Cardiac fibroblast (primary cell): Measurements from ENCODE around the gene KRTAP5-4.
A peak's percentile ranks its signal among the peaks of the same experiment; 100 is the strongest.

Experiments
- DNase-seq, 2 donors: peaks; one replicate each; pipeline versions ENCODE4 v3.0.0 to v3.0.0-alpha.2; 2010; ENCODE audit warnings: low read depth in 2 of 2
- H3K4me3 ChIP-seq, 2 donors: replicated peaks in 1 of 2; 1 replicate in 1 of 2; 2 replicates in 1 of 2; pipeline ENCODE4 v1.5.1; 2011; ENCODE audit warnings: low read depth in 2 of 2, low read length in 2 of 2, mild to moderate bottlenecking in 2 of 2, moderate library complexity in 1 of 2
- TF ChIP-seq, protein P1 (sequence below): IDR thresholded peaks from one replicate; pipeline ENCODE4 v1.5.1; 2011; ENCODE audit warnings: low read depth, mild to moderate bottlenecking, low read length, inconsistent platforms

KRTAP5-4 gene

DNA sequence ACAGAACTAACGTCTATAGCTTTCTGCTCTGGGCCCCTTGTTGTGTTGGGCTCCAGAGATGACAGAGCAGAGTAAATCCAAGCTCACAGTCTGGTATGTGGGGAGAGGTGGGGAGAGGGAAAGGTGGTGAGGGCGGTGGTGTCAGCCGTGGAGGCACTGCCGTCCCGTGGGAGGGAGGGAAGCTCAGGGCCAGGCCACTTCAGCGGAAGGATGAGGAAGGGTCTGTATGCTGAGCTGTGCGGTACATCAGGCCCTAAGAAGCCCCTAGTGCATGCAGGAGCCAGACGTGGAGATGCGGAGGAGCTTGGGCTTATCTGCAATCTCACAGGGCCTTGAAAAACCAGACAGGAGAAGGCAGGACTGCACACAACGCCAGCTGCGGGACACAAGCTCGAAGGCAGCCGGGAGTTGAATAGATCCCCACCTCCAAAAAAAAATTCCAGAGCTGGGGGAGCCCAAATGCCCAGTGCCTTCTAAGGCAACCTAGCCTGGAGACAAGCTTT, 9.2 kb upstream of the KRTAP5-4 start:
- DNase-seq: no peak
- H3K4me3 ChIP-seq: no peak overlapping the region
- TF ChIP-seq, protein P1, sequence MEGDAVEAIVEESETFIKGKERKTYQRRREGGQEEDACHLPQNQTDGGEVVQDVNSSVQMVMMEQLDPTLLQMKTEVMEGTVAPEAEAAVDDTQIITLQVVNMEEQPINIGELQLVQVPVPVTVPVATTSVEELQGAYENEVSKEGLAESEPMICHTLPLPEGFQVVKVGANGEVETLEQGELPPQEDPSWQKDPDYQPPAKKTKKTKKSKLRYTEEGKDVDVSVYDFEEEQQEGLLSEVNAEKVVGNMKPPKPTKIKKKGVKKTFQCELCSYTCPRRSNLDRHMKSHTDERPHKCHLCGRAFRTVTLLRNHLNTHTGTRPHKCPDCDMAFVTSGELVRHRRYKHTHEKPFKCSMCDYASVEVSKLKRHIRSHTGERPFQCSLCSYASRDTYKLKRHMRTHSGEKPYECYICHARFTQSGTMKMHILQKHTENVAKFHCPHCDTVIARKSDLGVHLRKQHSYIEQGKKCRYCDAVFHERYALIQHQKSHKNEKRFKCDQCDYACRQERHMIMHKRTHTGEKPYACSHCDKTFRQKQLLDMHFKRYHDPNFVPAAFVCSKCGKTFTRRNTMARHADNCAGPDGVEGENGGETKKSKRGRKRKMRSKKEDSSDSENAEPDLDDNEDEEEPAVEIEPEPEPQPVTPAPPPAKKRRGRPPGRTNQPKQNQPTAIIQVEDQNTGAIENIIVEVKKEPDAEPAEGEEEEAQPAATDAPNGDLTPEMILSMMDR: no peak

DNA sequence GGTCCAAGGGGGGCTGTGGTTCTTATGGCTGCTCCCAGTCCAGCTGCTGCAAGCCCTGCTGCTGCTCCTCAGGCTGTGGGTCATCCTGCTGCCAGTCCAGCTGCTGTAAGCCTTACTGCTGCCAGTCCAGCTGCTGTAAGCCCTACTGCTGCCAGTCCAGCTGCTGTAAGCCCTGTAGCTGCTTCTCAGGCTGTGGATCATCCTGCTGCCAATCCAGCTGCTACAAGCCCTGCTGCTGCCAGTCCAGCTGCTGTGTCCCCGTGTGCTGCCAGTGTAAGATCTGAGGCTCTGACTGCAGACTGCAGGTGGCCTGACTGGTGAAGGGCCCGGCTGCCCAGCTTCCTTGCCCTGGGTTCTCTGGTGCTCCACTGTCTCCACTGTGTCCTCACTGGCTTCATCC, 8.3 kb upstream of the KRTAP5-4 start:
- no peak overlapping the region for H3K4me3 ChIP-seq
- DNase-seq: no peak
- TF ChIP-seq, protein P1: no peak

DNA sequence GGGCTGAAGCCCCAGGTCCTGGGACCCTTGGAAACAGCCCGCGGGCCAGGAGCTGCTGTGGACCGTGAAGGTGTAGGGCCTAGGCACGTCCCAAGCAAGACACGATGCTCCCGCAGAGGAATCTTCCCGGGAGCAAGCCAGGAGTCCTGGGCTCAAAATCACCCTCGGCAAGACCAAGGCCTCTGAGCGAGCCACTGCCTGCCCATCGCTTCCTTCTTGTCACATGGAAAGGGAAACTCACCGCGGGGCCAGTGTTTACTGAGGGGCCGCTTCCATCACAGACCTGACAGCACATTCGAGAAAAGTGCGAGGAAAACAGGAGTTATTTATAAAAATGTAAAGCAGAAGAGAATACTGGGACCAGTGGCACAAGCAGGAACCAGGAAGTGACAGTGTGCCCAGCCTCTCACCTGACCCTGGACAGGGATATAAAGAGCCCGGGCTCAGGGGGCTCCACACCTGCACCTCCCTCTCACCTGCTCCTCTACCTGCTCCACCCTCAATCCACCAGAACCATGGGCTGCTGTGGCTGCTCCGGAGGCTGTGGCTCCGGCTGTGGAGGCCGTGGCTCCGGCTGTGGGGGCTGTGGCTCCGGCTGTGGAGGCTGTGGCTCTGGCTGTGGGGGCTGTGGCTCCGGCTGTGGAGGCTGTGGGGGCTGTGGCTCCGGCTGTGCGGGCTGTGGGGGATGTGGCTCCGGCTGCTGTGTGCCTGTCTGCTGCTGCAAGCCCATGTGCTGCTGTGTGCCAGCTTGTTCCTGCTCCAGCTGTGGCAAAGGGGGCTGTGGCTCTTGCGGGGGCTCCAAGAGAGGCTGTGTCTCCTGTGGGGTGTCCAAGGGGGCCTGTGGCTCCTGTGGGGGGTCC, 7.6 kb upstream of the KRTAP5-4 start, which contains the start of gene KRTAP5-5:
Gene KRTAP5-5, plus strand, starts transcription at position 450 of the 860 bp plus-strand sequence. Its CDS starts 66 bp downstream, at position 516.
- no peak for DNase-seq
- TF ChIP-seq, protein P1: no peak
- H3K4me3 ChIP-seq: no peak within 1 kb of the TSS

DNA sequence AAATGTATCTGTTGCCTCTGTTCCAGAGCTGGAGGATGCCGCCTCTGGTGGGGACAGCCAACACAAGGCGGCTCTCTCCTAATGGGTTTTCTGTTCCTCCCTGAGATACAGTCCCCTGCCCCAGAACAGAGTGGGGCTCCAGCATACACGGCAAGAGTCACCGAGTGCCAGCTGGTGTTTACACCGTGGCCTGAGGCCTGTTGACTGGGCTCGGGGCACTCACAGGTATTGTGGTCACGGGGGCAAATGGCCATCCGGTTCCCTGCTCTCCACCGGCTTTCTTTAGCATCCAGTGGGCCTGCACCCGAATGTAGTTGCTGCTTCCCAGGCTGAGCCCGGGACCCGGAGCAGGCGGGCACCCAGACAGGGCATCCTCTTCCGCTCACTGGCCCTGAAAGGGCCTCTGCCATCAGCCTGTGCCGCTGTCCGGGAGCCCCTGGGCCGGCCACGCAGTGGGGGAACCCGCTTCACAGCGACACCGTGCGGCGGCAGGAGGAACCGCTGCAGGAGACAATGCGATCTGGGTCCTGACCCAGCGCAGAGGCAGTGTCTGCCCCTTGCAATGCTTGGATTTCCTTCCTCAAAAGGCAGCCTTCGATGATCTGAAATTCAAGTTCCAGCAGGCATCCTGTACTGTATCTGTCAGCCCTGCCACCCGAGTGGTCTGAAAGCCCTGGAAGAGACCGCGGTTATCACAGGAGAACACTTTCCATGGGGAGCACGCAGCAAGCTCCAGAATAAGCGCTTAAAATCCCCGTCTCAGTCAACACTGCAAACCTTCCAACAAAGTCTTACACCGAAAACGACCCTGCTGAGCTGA, 6.8 kb upstream of the KRTAP5-4 start:
- TF ChIP-seq, protein P1: peak; percentile 94
- no peak overlapping the region for H3K4me3 ChIP-seq
- peak; percentile 28 to 45 for DNase-seq

DNA sequence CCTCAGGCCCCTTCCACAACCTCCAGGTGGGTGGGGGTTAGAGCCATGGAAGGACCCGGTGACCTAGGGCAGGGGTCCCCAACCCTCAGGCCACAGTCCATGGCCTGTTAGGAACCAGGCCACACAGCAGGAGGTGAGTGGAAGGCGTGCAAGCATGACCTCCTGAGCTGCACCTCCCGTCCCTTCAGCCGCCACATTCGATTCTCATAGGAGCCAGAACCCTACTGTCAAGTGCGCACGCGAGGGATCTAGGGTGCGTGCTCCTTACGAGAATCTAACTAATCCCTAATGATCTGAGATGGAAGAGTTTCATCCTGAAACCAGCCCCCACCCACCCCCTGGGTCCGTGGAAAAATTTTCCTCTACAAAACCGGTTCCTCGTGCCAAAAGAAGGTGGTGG, 3.6 kb upstream of the KRTAP5-4 start:
- TF ChIP-seq, protein P1: no peak
- DNase-seq: no peak
- H3K4me3 ChIP-seq: no peak overlapping the region

DNA sequence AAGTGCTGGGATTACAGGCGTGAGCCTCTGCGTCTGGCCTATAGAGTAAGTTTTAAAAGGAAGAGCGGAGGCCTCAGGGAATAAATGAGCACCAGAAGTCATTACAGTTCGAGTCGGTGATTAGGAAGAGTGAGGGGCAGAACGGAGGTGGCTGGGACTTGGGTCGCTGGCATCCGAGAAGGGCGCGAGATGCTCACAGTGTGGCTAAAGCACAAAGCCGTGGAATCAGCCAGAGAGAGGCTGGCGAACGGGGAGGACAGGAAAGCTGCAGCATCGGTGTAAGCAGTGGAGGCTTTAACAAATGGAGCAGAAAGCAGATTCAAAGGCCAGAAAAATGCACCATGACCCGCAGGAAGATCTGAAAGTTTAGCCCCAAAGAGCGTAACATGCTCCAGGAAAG, 2.7 kb upstream of the KRTAP5-4 start:
- DNase-seq: no peak
- H3K4me3 ChIP-seq: no peak overlapping the region
- TF ChIP-seq, protein P1: no peak
